IPS-NIHi7 (cell line): ENCODE data around the gene AGFG2.
"Not testable (repeated sequence)": the region's sequence is repeated elsewhere in the genome, so short reads cannot be mapped to it uniquely, and the experiment has no call there.

Experiments used
- DNase-seq: peaks from one replicate; pipeline ENCODE4 v3.0.0; 2012; ENCODE audit warnings: mixed read lengths; ENCODE audit errors: extremely low spot score

AGFG2 gene

GRCh38 chr7:100521076-100521475, 17.9 kb upstream of the AGFG2 start:
- DNase-seq, result no peak

- DNase-seq, result not testable (repeated sequence)
Measured at GRCh38 chr7:100521909-100522593, 17.0 kb upstream of the AGFG2 start.

GRCh38 chr7:100523192-100523591, 15.8 kb upstream of the AGFG2 start:
- DNase-seq, result not testable (repeated sequence)

- not testable (repeated sequence) for DNase-seq
Measured at GRCh38 chr7:100528108-100528866, 10.7 kb upstream of the AGFG2 start.

- no peak for DNase-seq
Measured at GRCh38 chr7:100532165-100533022, 6.6 kb upstream of the AGFG2 start.

GRCh38 chr7:100535982-100536381, 3.0 kb upstream of the AGFG2 start:
- not testable (repeated sequence) for DNase-seq

GRCh38 chr7:100536695-100537094, 2.3 kb upstream of the AGFG2 start:
- not testable (repeated sequence) for DNase-seq

- DNase-seq, result no peak
Measured at GRCh38 chr7:100538348-100538653, 702 bp upstream of the AGFG2 start.

- no peak for DNase-seq
Measured at GRCh38 chr7:100539436-100540006, 518 bp downstream of the AGFG2 start.

- no peak for DNase-seq
Measured at GRCh38 chr7:100540073-100540723, 1.2 kb downstream of the AGFG2 start.

- DNase-seq, result not testable (repeated sequence)
Measured at GRCh38 chr7:100541309-100541708, 2.3 kb downstream of the AGFG2 start.

GRCh38 chr7:100543586-100543985, 4.6 kb downstream of the AGFG2 start:
- no peak for DNase-seq

GRCh38 chr7:100544386-100544785, 5.4 kb downstream of the AGFG2 start:
- DNase-seq, result no peak

GRCh38 chr7:100544967-100545359, 6.0 kb downstream of the AGFG2 start:
- DNase-seq, result no peak

- DNase-seq, result peak; percentile 73
Measured at GRCh38 chr7:100545360-100546128, 6.5 kb downstream of the AGFG2 start.

- no peak for DNase-seq
Measured at GRCh38 chr7:100546129-100546925, 7.3 kb downstream of the AGFG2 start.

GRCh38 chr7:100546926-100547800, 8.2 kb downstream of the AGFG2 start:
- DNase-seq, result no peak

GRCh38 chr7:100547872-100548271, 8.9 kb downstream of the AGFG2 start:
- DNase-seq, result no peak

GRCh38 chr7:100548446-100548845, 9.4 kb downstream of the AGFG2 start:
- not testable (repeated sequence) for DNase-seq
